Glomerular visceral epithelial cell (primary cell): ENCODE results near the gene ESPNL.
A peak's percentile ranks its signal among the peaks of the same experiment; 100 is the strongest.

Experiments used
- DNase-seq: peaks from one replicate; pipeline ENCODE4 v3.0.0-alpha.2; 2016; ENCODE audit errors: extremely low spot score

The ESPNL gene

DNA sequence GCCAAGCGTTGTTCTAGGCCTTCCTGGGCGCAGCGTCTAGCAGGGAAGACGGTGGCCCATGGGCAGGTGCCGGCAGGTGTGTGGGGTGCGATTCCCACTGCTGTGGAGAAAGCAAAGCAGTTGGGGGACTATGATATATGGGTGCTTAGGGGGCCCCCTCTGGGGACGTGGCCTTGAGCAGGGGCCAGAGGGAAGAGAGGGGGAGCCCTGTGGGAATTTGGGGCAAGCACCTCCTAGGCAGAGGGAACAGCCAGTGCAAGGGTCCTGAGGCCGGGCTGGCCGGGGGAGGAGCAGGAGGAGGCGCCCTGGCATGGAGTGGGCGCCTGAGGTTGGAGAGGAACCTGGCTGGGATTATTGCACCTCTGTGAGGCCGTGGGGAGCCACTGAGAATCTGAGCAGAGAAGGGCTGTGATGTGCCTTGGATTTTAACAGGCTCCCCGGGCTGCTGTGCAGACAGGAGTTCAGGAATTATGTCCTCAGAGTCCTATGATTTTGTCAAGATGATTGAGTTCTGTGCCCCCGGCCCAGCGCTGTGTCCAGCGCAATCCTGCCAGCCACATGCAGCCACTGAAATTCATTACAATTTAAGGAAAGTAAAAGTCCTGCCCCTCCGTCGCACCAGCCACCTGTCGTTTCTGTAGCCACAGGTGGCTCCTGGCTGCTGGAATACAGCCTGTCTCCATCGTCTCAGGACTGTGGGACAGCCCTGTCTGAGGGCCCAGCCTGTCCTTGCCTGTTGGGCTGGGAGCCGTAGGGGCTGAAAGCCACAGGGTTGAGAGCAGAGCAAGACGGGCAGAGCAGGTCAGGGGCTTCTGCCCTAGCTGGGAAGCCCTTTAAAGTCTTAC is 29.2 kb downstream of the ESPNL start:
- no peak for DNase-seq

DNA sequence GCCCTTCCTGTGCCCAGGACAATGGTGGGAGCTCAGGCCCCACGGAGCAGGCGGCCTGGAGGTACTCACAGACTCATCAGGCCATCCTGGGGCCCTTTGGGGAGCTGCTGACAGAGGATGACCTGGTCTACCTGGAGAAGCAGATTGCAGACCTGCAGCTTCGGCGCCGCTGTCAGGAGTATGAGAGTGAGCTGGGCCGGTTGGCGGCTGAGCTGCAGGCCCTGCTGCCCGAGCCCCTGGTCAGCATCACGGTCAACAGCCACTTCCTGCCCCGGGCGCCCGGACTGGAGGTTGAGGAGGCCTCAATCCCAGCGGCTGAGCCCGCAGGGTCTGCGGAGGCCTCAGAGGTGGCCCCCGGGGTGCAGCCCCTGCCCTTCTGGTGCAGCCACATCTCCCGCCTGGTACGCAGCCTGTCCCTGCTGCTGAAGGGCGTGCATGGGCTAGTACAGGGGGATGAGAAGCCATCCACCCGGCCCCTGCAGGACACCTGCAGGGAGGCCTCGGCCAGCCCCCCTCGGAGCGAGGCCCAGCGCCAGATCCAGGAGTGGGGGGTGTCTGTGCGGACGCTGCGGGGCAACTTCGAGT is 30.1 kb downstream of the ESPNL start:
- DNase-seq = no peak

DNA sequence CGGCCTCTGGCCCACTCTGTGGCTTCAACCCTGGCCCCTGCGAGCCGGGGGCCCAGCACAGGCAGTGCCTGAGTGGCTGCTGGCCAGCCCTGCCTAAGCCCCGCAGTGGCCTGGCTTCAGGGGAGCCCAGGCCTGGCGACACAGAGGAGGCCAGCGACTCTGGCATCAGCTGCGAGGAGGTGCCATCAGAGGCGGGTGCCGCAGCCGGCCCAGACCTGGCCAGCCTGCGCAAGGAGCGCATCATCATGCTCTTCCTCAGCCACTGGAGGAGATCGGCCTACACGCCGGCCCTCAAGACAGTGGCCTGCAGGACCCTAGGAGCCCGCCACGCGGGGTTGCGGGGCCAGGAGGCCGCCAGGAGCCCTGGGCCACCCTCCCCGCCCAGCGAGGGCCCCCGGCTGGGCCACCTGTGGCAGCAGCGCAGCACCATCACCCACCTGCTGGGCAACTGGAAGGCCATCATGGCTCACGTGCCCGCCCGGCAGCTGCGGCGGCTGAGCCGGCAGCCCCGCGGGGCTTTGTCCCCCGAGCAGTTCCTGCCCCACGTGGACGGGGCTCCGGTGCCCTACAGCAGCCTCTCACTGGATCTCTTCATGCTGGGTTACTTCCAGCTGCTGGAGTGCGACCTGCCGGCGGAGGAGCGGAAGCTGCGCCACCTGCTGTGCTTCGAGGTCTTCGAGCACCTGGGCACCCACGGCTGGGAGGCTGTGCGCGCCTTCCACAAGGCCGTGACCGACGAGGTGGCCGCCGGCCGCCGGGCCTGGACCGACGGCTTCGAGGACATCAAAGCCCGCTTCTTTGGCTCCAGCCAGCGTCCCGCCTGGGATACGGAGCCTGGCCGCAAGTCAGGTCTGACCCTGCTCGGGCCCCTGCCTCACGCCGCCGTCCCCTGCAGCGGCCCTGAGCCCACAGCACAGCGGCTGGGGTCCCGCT is 30.8 kb downstream of the ESPNL start:
- no peak for DNase-seq

DNA sequence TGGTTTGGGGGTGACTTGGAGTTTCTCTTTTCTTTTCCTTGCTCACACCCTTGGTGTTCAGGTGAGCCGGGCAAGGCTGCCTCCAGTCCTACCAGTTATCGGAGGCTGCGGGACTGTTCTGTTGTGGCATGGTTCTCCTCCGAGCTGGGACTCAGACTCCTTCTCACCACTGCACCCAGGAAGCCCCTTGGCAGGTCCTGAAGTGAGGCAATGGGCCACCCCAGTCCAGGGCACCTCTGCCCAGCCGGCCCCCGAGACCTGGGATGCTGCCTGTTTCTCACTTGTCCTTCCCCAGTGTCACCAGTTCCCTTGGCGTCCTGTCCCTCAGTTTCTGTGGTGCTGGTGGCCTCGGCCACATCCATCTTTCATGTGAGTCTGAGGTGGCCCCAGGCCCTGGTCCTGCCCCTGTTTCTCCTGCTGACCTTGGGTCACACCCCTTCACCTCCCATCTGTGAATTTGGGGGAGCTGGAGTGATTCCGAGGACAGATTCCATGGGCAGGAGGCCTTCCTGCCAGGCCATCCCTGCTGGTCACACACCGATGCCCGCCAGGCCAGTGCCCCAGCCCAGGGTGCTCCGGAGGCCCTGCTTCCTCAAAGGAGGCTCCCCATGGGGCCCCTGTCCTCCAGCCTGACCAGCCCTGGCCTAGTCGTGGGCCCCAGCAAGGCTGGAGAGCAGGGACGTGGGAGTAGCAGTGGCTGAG is 31.8 kb downstream of the ESPNL start:
- no peak for DNase-seq

DNA sequence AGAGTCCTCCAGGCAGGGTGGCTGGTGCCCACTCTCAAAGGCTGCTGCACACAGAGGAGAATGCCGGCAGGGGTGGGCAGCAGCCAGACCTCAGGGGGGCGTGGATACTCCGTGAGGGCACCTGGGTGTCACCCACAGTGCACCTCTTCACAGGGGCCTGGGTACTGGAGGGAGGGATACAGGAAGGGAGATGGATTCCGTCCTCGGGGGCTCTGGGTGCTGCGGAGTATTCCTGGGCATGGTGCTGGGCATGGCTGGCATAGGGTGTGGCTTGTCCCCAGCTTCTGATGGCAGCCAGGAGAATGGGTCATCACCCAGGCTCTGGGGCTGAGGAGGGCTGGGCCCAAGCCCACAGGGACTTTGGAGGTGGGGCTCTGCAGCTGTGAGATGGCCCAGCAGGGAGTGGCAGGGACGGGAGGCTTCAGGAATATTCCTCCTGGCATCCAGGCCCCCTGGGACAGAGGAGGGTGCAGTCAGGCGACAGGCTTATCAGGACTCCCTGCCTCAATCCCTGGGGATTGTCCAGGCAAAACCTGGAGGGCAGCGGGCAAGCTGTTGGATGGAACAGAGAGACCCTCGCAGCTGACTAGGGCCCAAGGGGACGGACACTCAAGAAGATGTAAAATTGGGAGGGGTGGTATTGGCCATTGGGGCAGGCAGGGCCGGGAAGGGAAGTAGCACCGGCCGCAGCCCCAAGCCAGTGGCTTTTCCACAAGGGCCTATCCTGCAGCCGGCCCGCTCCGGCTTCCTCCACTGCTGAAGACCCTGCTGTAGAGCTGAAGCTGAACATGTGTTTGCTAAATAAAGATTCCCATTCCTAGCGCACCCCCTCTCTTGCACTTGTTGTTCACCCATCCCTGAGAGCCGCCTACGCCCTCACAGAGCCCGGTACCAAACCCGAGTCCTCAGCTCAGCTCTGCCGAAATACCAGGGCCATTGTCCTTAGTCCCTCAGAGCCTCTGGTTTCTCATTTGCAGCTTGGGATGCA is 32.6 kb downstream of the ESPNL start:
- no peak for DNase-seq

DNA sequence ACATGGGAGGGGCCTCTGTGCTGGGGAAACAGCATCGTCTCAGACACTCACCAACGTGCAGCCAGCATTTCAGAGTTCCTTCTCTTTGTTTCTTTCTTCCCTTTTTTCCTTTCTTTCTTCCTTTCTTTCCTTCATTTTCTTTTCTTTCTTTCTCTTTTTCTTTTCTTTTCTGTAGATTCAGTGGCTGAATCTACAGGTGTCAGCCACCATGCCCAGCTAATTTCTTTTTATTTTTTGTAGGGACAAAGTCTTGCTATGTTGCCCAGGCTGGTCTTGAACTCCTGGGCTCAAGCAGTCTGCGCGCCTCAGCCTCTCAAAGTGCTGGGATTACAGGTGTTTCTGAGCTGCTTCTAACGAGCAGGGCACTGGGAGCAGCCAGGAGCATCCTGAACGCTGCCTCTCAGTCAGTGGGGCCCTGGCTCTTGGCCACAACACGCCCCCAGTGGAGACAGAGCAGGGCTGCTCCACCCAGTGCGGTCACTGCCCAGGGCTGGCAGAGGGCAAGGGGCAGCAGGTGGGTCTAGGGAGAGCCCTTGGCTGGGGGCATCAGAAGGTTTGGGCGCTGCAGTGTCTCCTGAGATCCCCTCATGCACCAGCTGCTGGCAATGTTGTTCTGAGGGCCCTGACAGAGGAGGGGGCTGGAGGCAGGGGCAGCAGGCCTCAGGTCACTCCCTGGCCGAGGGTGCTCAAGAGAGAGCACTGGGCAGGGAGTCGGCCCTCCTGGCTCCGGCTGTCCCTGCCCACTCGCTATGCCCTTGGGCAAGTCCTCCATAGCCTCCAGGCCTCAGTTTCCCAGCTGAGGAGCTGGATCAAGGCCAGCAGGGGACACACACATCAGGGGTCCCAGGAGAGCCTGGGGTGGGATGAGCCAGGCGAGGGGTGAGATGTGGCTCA is 33.6 kb downstream of the ESPNL start:
- no peak for DNase-seq

DNA sequence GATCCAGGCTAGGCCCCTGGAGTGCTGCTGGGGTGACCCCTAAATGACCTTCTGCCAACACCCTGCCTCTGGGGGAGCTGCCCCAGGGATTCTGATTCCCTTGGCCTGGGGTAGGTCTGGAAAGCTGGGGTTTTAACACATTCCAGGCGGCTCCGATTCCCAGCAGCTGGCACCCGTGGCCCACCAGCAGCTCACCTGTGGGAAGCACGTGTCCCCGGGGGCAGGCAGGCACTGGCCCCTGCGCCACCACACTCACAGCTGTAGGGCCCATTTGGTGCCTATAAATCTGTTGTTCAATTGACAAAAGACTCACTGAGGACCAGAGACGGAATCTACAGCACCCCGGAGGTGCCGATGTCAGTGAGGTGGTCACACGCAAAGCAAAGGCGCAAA is 34.2 kb downstream of the ESPNL start:
- DNase-seq = no peak

DNA sequence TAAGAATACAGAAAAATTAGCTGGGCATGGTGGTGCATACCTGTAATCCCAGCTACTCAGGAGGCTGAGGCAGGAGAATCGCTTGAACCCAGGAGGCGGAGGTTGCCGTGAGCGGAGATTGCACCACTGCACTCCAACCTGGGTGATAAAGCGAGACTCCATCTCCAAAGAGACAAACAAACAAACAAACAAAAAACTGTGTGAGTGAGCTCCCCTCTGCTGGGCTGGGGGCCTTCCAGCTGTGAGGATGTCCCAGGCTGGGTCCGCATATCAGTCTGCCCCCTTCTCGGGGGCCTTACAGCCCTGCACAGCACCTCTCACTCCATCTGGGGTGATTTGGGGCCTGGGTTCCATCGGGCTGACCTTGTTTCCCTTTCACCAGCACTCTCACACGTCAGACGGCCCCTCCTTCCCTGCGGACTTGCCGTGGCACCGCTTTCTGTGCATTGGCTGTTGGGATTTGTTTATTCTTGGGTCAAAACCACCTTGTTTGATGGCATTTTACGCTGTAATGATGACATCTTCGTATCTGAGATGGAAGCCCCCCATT is 35.5 kb downstream of the ESPNL start:
- DNase-seq = no peak

DNA sequence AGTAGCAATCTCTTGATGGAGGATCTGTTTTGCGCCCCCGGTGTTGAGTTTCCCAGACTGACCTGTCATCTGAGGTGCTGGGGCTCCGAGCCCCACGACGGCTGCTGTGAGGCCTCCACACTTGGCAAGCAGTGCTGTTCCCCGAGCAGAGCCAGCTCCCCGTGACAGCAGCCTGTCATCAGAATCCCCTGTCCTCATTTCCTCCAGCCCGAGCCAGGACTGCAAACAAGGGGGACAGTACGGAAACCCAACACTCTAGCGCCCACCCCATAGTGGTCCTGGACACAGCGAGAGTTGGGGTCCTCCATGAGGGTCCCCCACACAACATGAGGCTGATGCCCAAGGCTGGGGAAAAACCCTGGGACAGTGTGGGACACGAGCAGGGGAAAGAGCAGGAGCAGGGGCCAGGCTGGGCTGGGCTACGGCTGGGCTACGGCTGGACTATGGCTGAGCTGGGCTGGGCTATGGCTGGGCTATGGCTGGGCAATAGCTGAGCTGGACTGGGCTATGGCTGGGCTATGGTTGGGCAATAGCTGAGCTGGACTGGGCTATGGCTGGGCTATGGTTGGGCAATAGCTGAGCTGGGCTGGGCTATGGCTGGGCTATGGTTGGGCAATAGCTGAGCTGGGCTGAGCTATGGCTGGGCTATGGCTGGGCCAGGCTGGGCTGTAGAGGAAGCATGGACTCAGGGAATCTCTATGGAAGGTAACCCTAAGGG is 36.8 kb downstream of the ESPNL start:
- DNase-seq = no peak

DNA sequence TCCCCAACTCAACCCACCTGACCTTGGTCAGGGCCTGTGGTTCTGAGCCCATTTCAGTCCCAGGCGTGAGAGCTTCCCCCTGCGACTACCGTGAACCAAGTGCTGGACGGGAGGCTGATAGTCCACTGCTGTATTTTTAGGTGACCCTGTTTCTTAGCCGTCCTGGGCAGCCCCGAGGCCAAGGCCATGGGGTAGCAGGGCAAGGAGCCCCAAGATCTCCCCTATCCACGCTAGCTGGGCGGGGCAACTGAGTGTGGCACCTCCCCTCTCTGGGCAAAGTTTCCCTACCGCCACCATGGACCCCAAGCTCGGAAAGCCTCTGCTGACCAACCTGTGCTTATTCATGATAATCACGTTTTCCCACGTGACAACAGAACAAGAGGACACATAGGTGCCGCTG is 37.7 kb downstream of the ESPNL start:
- DNase-seq = no peak

DNA sequence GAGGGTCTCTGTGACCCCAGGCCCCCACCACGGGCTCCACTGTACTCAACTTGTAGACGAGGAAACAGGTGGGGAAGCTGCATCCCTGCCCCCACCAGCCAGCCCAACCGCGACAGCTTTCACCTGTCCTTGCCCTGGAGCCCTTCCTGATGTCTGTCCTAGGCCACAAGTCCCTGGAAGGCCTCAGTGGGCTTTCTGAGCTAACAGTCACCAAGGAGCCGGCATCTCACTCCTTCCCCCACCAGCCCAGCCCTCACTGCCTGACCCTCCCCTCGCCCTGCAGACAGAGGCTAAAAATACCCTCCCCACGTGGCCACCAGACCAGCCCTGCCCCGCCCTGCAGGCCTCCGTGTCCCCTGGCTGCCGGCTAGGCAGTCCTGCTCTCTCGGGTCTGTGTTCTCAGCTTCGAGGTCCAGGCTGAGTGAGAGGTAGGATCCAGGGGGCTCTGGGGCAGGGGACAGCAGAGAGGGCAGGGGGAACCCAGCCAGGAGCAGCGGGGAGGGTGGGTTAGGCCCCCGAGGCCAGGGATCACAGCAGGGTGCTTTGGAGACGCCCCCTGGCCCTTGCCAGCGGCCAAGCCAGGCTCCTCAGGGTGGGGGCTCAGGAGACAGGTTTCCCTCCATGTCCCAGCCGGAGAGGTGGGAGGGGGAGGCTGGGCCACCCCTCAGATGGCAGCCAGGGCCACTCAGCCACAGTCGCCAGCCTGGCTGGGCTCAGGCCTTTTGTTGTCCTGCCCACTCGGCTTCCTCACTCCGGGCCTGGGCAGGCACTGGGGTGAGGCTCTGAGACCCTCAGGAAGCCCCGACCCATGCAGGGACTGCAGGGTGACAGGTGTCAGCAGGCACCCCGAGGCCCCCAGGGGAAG is 38.4 kb downstream of the ESPNL start, which contains the start of gene KLHL30:
Gene KLHL30 (plus strand): TSS at position 338 of the 865 bp plus-strand sequence. CDS start 2,087 bp downstream, outside the sequence.
- DNase-seq = no peak

DNA sequence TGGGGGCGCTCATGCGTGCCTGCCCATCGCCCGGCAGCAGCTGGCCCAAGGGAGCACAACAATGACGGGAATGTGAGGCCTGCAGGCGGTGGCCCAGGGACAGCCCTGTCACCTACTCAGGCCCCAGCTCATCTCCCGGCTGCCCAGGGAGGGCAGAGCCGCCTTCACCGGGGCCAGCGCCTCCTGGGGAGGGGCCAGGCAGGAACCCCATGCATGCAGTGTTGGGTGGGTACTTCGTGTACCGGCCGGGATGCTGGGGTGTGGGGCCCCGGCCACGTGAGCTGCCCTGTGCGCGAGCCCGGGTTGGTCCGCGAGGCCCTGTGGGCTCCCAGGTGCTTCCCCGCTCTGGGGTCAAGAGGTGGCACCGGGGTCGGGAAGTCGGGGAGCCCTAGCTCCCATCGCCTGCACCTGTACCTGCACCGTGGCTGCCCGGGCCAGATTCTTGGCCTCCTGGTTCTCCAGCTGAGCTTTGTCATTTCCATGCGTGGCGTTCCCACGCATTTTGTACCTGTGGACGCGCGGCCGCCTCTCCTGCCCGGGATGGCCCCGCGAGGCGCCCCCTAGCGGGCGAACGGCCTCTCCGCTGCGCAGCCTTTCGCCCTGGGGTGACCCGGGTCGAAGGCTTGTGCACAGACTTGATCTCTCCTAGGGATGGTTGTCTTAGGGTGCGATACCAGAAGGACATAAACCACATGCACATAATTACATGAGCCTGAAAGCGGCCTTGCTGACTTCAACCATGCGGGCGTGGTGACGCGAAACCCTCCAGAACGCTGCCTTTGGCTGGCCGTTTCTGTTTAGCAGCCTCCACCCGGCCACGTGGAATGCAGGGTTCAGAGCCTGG is 39.3 kb downstream of the ESPNL start:
- no peak for DNase-seq

DNA sequence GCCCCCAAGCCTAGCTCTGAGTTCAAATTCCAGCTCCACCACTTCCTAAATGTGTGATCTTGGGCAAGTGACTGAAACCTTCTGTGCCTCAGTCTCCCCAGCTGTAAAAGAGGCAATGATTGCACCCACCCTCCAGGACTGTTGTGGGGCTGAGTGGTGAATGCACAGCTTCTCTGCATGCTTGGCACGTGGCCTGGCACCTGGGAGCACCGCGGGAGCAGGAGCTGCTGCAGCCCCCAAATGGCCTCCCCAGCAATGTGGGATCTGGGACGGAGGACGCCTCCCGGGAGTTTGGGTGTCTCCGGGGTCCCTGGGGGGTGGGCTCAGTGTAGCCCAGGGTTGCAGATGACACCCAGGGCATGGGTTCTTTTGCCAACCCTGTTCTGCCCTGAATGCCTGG is 39.9 kb downstream of the ESPNL start:
- DNase-seq = no peak

DNA sequence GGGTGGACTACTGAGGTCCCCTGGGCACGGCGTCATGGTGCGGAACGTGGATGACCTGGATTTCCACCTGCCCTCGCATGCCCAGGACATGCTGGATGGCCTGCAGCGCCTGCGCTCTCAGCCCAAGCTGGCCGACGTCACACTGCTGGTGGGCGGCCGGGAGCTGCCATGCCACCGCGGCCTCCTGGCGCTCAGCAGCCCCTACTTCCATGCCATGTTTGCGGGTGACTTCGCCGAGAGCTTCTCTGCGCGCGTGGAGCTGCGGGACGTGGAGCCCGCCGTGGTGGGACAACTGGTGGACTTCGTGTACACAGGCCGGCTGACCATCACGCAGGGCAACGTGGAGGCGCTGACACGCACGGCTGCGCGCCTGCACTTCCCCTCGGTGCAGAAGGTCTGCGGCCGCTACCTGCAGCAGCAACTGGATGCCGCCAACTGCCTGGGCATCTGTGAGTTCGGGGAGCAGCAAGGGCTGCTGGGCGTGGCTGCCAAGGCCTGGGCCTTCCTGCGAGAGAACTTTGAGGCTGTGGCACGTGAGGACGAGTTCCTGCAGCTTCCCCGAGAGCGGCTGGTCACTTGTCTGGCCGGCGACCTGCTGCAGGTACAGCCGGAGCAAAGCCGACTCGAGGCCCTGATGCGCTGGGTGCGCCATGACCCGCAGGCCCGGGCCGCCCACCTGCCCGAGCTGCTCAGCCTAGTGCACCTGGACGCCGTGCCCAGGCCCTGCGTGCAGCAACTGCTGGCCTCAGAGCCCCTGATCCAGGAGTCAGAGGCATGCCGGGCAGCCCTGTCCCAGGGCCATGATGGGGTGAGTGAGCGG is 40.8 kb downstream of the ESPNL start:
- DNase-seq = no peak

DNA sequence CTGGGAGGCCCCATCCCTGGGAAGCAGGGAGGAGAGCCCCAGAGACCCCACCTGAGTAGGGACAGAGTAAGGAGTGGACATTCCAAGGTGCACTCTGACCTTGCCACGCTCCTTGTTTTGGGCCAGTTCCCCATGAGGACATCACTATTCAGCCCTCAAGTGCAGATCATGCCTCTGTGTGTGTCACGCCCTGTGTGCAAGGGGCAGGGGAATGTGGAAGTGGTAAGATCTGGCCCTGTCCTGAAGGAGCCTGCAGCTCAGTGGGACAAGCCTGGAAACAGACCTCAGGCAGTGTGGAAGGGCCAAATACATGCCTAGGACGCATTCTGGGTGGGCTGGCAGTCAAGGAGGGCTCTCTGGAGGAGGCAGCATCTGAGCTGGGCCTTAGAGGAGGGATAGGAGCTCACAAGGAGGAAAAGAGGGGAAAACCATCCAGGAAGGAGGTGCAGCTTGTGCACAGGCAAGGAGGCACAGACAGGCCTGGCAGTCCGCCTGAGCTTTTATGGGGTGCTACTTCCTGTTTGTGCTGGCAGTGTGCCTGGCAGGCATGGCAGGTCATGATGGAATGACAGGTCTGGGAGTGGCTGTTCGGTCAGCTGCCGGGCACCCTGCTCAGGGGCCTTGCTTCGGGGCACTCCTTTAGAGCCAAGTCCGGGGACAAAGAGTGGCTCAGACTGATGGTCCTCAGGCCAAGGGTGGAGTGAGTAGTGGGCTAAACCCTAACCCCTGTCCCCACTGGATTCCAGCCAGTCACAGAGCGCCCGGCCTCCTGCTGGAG is 41.6 kb downstream of the ESPNL start:
- peak; percentile 91 for DNase-seq
